Mesothelial cell of epicardium (in vitro differentiated cells): ENCODE data around the gene DNM3. TPM values are rescaled to one million over a fixed set of nuclear protein-coding genes. Genes with fewer than 3 reads are reported as not detected.

Experiments used
- DNase-seq, 2 experiments: peaks; one replicate each; pipeline ENCODE4 v3.0.0; 2021; ENCODE audit warnings: low spot score in 2 of 2; ENCODE audit not compliant: unreplicated experiment in 2 of 2
- H3K27ac Mint-ChIP-seq: 2 replicates; pipeline ENCODE4 v1.8.0; 2021; ENCODE audit warnings: mixed read lengths
- H3K27me3 Mint-ChIP-seq: 2 replicates; pipeline ENCODE4 v1.8.0; 2021; ENCODE audit warnings: low read depth, mixed read lengths
- H3K36me3 Mint-ChIP-seq: 2 replicates; pipeline ENCODE4 v1.8.0; 2021; ENCODE audit warnings: mixed read lengths
- H3K4me1 Mint-ChIP-seq: 2 replicates; pipeline ENCODE4 v1.8.0; 2021; ENCODE audit warnings: mixed read lengths
- H3K4me3 Mint-ChIP-seq: 2 replicates; pipeline ENCODE4 v1.8.0; 2021; ENCODE audit warnings: mild to moderate bottlenecking, moderate library complexity, mixed read lengths
- H3K9me3 Mint-ChIP-seq: 2 replicates; pipeline ENCODE4 v1.8.0; 2021; ENCODE audit warnings: mixed read lengths
- CTCF ChIP-seq: fragments of 200-600 bp; sonication (generic); IDR thresholded peaks from one replicate; pipeline ENCODE4 v1.5.0; 2021; ENCODE audit warnings: antibody characterized with exemption; ENCODE audit not compliant: unreplicated experiment
- total RNA-seq: library from RNA; stranded (reverse); gene quantifications from 3 replicates; pipeline ENCODE4 v1.2.1, GENCODE V29; 2021

Gene DNM3
- total RNA-seq, 1 donor from 2014 or later = 5.0 TPM

GRCh38 chr1:172147541-172147940, 306.2 kb downstream of the DNM3 start:
- no peaks in the 10 kb centered on the region for H3K9me3 Mint-ChIP-seq
- H3K4me3 Mint-ChIP-seq = no peak overlapping the region
- TF ChIP-seq CTCF = no peak
- H3K27me3 Mint-ChIP-seq = no peaks in the 10 kb centered on the region
- DNase-seq = no peak
- H3K36me3 Mint-ChIP-seq = no peaks in the 10 kb centered on the region
- H3K4me1 Mint-ChIP-seq = peaks cover 65% of the 10 kb centered on the region
- peak overlapping the region; percentile 98 for H3K27ac Mint-ChIP-seq

DNA sequence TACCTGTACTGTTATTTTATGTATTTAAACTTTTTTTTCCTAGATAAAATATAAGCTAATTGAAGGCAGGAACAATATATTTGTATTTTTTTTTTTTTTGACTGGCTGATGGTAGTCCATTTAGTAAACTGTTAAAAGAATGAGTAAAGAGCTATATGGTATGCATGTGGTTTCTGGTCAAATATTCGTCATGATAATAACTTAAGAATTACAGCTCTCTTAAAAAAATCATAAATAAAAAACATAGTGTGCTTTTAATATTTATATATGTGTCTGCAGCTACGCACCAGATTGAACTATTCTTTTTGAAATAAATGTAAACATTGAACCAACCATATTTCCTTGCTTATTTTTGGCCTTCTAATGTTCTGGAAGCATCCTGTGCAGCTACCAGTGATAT, 306.9 kb downstream of the DNM3 start:
- H3K27ac Mint-ChIP-seq = peak overlapping the region; percentile 89
- no peak overlapping the region for H3K4me3 Mint-ChIP-seq
- no peaks in the 10 kb centered on the region for H3K9me3 Mint-ChIP-seq
- H3K4me1 Mint-ChIP-seq = peaks cover 67% of the 10 kb centered on the region
- no peaks in the 10 kb centered on the region for H3K27me3 Mint-ChIP-seq
- no peak for TF ChIP-seq CTCF
- DNase-seq = no peak
- no peaks in the 10 kb centered on the region for H3K36me3 Mint-ChIP-seq

GRCh38 chr1:172148707-172149106, 307.4 kb downstream of the DNM3 start:
- Mint-ChIP-seq H3K27me3 (no peaks in the 10 kb centered on the region), H3K27ac (peak overlapping the region; percentile 89), H3K9me3 (no peaks in the 10 kb centered on the region), H3K4me3 (peak overlapping the region; percentile 1), H3K36me3 (no peaks in the 10 kb centered on the region), H3K4me1 (peaks cover 67% of the 10 kb centered on the region)
- TF ChIP-seq CTCF = no peak
- DNase-seq = no peak

DNA sequence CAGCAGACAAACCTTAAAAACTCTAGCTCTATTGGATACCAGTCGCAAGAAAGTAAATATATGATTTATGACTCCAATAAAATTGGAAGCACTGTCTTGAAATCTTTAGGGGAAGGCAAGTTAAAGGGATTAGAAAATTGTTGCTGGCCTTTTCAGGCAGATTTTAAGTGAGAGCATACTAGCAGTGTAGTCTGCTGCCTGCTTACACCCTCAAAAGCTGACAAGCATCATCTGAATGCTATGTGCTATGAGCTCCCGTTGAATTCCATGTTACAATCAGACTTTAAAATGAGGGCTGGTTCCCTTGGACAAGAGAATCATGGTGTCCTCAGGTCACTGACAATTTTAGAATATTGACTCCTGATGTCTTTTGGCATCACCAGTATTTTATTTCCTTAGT, 308.0 kb downstream of the DNM3 start:
- H3K27me3 Mint-ChIP-seq = no peaks in the 10 kb centered on the region
- no peak overlapping the region for H3K4me3 Mint-ChIP-seq
- no peaks in the 10 kb centered on the region for H3K36me3 Mint-ChIP-seq
- peak overlapping the region; percentile 89 for H3K27ac Mint-ChIP-seq
- no peak for TF ChIP-seq CTCF
- no peak for DNase-seq
- no peaks in the 10 kb centered on the region for H3K9me3 Mint-ChIP-seq
- peaks cover 63% of the 10 kb centered on the region for H3K4me1 Mint-ChIP-seq

DNA sequence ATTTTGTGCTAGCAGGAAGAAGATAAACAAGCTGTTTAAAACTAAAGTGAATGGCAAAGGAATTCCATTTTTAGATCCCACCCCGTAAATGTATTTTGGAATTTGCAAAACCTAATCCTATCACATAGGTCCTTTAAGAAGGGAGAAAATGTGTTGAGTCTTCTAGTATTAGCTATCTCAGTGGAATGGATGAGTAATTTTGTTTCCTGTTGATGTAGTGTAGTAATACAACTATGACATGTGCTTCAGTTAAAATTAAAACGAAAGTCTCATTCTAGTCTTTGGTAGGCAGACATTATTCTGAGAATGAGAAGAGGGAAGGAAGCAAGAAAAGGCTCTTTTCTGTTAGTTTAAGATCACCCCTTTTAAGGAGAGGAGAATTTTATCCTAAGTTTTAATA, 313.3 kb downstream of the DNM3 start:
- DNase-seq = no peak
- Mint-ChIP-seq H3K27me3 (no peaks in the 10 kb centered on the region), H3K36me3 (no peaks in the 10 kb centered on the region), H3K4me3 (no peak overlapping the region), H3K9me3 (no peaks in the 10 kb centered on the region), H3K4me1 (peaks cover 32% of the 10 kb centered on the region), H3K27ac (peak overlapping the region; percentile 71)
- no peak for TF ChIP-seq CTCF

- Mint-ChIP-seq H3K4me1 (peaks cover 30% of the 10 kb centered on the region), H3K36me3 (no peaks in the 10 kb centered on the region), H3K27me3 (no peaks in the 10 kb centered on the region), H3K4me3 (no peak overlapping the region), H3K9me3 (no peaks in the 10 kb centered on the region), H3K27ac (peak overlapping the region; percentile 77)
- no peak for TF ChIP-seq CTCF
- no peak for DNase-seq
These were observed 314.5 kb downstream of the DNM3 start for GRCh38 chr1:172155766-172156165.
